Panc1 (cell line): ENCODE measurements around the gene GPATCH8.

Experiments used
- POLR2AphosphoS5 ChIP-seq: IDR thresholded peaks from 2 replicates; pipeline ENCODE4 v1.6.1; 2012; ENCODE audit warnings: mild to moderate bottlenecking, low read depth, low read length, moderate library complexity
- SIN3A ChIP-seq: IDR thresholded peaks from 2 replicates; pipeline ENCODE4 v1.6.1; 2012; ENCODE audit warnings: low read depth, mild to moderate bottlenecking, low read length, moderate library complexity, borderline replicate concordance; ENCODE audit not compliant: insufficient read depth
- TCF7L2 ChIP-seq: IDR thresholded peaks from 2 replicates; pipeline ENCODE4 v1.6.1; 2011; ENCODE audit warnings: mild to moderate bottlenecking, low read depth, low read length, inconsistent platforms
- TF ChIP-seq, protein P1 (sequence below): fragments of 450-650 bp; IDR thresholded peaks from 2 replicates; pipeline ENCODE4 v1.5.1; 2017; ENCODE audit warnings: mild to moderate bottlenecking
- TF ChIP-seq, protein P2 (sequence below), 2 experiments: IDR thresholded peaks; 2 replicates each; pipeline ENCODE4 v1.6.1; 2011 to 2012; ENCODE audit warnings: low read depth in 2 of 2, control low read depth in 1 of 2, low read length in 1 of 2, mild to moderate bottlenecking in 1 of 2, moderate library complexity in 1 of 2; ENCODE audit not compliant: insufficient read depth in 1 of 2

DNA sequence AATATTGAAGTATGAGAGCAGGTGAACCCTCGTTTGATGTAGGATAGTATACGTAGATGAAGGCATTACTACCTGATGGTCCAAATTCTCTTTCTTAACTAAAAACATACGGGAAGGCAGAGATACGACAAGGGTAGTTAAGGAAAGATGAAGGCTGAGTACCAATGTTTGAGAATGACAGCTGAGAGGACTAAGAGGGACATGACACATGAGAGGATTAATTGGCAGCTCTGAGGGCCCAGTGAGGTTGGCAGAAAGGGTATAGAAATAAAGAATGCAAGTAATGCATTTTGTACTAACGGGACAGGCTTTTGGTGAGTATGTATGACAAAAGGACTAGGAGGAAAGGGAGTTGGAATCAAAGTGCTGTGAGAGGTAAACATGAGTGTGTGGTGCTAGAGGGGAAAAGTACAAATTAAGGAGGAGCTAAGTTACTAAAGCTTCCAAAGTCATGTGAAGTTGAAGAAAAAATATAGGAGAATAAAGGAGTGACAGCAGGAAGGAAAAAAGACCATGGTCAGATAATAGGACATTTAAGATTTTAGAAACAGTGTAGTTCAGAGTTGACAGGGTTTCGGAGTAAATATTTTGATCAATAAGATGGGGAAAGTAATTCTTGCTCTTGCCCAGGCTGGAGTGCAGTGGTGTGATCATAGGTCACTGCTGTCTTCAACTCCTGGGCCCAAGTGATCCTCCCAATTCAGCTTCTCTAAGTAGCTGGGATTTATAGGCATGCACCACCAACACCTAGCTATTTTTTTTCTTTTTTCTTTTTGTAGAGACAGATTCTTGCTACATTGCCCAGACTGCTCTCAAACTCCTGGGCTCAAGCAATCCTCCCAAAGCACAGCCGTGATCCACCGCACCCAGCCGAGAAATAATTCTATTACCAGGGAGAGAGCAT lies 70.7 kb downstream of the GPATCH8 start:
- TF ChIP-seq SIN3A = no peak
- TF ChIP-seq, protein P1, sequence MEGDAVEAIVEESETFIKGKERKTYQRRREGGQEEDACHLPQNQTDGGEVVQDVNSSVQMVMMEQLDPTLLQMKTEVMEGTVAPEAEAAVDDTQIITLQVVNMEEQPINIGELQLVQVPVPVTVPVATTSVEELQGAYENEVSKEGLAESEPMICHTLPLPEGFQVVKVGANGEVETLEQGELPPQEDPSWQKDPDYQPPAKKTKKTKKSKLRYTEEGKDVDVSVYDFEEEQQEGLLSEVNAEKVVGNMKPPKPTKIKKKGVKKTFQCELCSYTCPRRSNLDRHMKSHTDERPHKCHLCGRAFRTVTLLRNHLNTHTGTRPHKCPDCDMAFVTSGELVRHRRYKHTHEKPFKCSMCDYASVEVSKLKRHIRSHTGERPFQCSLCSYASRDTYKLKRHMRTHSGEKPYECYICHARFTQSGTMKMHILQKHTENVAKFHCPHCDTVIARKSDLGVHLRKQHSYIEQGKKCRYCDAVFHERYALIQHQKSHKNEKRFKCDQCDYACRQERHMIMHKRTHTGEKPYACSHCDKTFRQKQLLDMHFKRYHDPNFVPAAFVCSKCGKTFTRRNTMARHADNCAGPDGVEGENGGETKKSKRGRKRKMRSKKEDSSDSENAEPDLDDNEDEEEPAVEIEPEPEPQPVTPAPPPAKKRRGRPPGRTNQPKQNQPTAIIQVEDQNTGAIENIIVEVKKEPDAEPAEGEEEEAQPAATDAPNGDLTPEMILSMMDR = no peak
- TF ChIP-seq, protein P2, sequence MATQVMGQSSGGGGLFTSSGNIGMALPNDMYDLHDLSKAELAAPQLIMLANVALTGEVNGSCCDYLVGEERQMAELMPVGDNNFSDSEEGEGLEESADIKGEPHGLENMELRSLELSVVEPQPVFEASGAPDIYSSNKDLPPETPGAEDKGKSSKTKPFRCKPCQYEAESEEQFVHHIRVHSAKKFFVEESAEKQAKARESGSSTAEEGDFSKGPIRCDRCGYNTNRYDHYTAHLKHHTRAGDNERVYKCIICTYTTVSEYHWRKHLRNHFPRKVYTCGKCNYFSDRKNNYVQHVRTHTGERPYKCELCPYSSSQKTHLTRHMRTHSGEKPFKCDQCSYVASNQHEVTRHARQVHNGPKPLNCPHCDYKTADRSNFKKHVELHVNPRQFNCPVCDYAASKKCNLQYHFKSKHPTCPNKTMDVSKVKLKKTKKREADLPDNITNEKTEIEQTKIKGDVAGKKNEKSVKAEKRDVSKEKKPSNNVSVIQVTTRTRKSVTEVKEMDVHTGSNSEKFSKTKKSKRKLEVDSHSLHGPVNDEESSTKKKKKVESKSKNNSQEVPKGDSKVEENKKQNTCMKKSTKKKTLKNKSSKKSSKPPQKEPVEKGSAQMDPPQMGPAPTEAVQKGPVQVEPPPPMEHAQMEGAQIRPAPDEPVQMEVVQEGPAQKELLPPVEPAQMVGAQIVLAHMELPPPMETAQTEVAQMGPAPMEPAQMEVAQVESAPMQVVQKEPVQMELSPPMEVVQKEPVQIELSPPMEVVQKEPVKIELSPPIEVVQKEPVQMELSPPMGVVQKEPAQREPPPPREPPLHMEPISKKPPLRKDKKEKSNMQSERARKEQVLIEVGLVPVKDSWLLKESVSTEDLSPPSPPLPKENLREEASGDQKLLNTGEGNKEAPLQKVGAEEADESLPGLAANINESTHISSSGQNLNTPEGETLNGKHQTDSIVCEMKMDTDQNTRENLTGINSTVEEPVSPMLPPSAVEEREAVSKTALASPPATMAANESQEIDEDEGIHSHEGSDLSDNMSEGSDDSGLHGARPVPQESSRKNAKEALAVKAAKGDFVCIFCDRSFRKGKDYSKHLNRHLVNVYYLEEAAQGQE (IDR thresholded peaks at IDR 0.05; ENCODE audit: insufficient read depth in 1 of 2, low read depth in 2 of 2, low read length in 1 of 2) = no peak
- no peak for TF ChIP-seq POLR2AphosphoS5
- TF ChIP-seq TCF7L2 = no peak
